Activated T-helper 1 cell treated with anti-CD3 and anti-CD28 coated beads, Interleukin-2, amount 50 U/mL, for 16 hours (primary cell): Measurements from ENCODE around the gene CDK6.

ENCODE experiments used
- DNase-seq, 2 donors: peaks; one replicate each; pipeline ENCODE4 v3.0.0-alpha.2; 2020; ENCODE audit warnings: low read depth in 1 of 2, low spot score in 1 of 2

CDK6 gene

DNA sequence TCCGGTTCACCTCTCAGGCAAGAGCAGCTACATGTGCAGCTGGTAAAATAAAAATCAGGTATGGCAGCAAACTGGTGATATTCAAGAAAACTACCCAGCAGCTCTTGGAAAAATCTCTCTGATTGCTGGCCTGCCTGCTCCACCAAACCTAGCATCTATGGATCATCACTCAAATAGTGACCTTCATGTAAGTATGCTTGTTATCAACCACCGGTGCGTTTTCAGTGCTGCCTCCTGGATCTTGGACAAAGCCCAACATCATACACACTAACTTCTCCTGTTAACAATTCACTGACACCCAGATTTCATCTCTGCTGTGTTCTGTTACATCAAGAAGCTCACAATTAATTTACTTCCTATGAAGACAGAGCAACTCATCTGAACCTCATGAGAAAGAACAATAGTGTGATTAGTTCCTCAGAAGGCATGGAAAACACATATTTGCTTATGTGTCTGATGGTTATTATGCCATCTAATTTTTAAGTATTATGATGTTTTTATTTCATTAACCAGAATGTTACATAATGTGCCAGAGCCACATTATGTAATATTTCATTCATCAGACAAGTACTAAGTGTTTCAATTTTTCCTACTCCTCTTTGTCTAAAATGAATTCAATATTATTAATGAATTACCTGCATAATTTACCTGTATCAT lies 8.8 kb downstream of the CDK6 start:
- no peak for DNase-seq

- no peak for DNase-seq
Measured at GRCh38 chr7:92826258-92826938, 10.0 kb downstream of the CDK6 start.

GRCh38 chr7:92824901-92825480 lies 11.4 kb downstream of the CDK6 start:
- DNase-seq = no peak

DNA sequence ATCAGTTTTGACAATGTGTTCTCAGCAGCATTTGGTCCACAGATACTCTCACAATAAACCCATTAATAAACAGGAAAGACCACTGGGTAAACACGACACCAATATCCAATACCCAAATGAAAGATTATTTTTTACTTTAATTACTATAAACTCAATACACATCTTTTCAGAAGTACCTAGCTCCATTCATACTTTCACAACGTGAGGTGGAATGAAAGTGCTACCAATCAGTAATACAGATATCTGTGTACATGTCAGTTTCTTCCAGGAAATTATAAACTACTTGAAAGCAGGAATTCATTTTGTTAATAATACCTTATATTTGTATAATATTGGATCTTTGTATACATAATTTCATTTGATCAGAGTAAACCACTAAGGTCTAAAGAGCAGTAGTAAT lies 11.9 kb downstream of the CDK6 start:
- DNase-seq = no peak

GRCh38 chr7:92823042-92823441 lies 13.3 kb downstream of the CDK6 start:
- no peak for DNase-seq

GRCh38 chr7:92820191-92820590 lies 16.2 kb downstream of the CDK6 start:
- no peak for DNase-seq

DNA sequence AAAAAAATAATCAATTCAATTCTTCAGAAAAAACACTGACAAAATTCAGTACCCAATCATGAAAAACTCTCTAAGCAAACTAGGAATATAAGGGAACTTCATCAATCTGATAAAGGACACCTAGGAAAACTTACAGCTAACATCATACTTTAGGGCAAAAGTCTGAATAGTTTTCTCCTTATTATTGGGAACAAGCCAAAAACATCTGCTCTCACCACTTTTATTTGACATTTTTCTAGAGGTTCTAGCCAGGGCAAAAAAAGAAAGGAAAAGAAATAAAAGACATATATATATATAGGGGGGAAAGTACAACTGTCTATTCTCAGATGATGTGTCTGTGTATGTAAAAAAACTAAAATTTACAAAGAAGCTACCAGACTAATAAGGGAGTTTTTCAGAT lies 19.0 kb downstream of the CDK6 start:
- no peak for DNase-seq

DNA sequence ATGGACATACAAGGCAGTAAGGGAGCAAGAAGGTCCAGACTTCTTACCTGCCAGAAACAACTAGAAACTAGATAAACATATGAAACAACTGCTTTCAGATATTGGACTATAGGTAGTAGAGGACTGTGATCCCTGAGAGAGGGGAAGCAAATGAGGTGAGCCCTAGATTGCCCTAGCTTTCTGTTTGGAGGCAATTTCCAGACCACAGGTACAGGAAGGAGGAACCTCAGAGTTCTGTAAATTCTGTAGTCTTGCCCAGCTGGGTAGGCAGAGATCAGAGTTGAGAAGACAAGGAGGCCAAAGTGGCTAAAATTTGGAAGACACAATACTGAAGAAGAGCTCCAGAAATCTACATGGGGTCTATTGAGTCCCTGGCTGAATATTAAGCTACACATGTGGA lies 21.0 kb downstream of the CDK6 start:
- no peak for DNase-seq

DNA sequence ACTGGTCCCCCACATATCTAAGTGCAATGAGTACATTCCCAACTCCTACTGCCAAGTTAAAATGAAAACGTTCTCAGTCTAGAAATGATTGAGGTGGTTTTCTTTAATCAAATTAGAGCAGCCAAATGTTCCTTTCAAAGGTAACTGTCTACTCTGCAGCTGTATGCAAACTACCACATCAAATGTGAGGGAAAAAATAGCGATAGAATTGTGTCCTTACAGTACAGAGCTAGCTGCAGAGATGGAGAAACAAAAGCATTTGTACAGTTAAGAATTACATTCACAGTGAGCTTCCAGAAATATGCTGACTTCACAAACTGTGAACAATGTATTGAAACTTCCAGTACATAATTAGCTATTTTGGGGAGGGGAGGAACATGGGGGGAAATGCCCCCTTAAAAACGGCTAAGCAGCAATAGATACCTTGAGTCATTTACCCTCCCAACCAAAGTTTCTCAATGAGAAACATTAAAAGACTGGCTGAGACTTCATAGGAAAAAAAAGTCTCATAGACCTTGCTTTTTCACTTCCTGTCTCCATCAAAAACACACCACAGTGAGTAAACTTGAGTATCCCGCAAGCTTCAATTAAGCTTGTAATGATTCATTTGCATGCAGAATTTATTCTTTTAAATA lies 22.9 kb downstream of the CDK6 start:
- no peak for DNase-seq

GRCh38 chr7:92811158-92811557 lies 25.2 kb downstream of the CDK6 start:
- no peak for DNase-seq

DNA sequence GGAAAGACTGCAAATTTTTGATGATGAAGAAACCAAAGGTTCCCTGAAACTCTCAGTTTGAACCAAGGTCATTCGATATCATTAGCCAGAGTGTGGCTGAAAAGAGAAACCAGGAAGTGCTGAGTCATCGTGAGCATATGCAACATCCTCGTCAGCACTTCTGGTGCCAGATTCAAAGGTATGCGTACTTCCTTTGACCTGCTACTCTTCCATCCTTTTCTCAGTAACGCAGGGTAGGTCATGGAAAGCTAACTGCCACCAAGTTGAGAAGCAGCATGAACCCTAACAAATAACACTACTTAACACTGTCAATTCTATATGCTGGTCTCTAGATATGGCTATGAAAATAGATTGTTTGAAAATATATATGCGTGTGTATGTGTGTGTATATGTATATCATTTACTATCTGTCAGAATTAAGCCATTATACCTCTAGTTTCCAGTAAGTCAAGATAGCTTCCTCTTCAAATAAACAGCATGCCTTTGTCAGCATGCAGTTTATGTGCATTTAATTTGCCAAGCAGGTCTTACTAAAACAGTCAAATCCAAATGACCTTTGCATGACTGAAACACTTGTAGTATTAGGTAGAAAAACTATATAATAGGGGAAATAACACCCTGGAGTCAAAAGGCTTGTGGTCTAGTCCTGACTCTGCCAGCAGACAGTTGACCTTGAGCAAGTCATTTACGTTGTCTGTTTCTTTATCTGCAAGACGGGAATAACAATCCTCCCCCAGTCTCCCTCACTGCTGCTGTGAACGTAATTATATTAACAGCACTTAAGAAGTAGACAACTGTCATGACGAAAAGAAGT lies 26.4 kb downstream of the CDK6 start:
- peak in 1 of 2 donors; percentile 32 for DNase-seq

DNA sequence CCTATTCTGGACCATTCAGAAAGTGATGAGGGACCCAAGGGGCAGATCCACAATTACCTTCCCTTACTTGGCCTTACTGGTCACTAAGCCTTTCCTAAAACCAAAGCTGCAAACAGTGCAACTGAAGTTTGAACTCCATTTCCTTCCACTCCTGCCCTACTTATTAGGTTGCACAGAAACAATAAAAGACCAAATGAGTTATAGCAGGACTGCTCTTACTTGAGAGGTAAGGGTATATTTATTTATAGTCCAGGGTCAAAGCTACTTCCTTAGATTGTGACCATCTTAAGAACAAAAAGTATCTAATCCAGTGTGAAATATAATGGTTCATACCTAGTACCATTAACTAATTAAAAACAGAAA lies 27.0 kb downstream of the CDK6 start:
- no peak for DNase-seq

- no peak for DNase-seq
Measured at GRCh38 chr7:92808635-92809034, 27.7 kb downstream of the CDK6 start.

DNA sequence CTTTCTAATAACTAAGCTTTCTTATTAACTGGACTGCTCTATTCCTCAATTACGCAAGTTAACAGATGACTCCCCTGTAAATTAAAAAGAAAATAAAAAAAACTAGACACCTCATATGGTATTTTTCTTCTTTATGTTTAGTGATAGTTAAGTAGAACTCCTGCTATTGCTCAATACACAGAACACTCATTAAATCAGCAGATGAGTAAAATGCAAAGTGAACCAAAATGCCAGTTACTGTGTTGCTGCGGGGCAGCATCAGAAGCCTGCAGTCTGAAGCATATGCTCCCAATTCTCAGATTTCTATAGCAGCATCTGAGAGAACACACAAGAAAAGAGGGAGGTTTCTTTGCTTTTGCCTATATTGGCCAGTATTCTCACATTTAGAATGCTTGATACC lies 28.4 kb downstream of the CDK6 start:
- no peak for DNase-seq

GRCh38 chr7:92806496-92806895 lies 29.9 kb downstream of the CDK6 start:
- DNase-seq = no peak

DNA sequence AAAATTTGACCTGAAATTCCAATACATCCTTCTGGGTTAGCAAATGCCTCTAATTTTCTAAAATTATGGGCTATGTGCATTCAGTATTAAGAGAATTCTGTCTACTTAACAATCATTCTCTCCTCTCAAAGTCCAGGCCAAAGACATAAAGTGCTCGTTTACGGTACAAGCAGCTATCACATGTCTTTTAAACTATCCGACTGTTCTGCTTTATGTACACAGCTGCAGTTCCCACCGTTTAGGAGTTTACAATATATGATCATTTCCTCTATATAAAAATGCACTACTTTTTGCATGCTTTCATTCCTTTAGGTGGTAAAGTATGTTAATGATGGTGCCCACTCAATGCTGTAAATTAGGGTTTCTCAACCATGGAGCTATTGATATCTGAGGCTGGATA lies 34.0 kb downstream of the CDK6 start:
- DNase-seq = no peak

DNA sequence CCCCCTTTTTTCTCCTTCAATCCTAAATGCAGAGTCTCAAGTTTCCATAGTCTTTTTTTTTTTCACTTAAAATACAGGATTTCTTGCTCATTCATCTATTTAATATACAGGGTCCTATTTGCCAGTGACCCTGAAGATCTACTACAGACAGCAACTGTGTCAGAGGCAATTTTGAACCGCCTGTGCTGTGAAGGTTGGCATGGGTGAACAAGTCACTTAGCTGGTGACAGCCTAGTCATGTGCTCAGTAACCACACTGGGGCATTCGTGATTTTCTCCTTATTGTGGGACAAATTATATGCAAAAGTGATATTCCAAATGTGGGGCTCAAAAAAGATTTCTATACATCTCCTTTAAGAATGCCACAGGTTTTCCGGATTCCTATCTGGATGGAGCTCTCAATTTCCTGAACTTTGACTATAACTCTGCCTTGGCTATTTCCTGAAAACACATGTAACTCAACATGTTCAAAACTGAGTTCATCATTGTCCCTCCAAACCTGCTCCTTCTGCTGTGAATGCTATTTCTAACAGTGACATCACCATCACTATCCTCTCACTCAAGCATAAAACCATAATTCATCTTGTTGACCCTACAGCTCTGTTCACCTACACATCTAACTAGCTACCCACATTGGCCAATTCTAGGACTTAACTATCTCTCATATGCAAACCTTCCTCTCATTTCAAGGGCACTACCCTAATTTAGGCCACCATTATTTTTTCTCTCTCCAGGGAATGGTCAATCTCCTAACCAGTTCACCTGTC lies 36.7 kb downstream of the CDK6 start:
- no peak for DNase-seq

DNA sequence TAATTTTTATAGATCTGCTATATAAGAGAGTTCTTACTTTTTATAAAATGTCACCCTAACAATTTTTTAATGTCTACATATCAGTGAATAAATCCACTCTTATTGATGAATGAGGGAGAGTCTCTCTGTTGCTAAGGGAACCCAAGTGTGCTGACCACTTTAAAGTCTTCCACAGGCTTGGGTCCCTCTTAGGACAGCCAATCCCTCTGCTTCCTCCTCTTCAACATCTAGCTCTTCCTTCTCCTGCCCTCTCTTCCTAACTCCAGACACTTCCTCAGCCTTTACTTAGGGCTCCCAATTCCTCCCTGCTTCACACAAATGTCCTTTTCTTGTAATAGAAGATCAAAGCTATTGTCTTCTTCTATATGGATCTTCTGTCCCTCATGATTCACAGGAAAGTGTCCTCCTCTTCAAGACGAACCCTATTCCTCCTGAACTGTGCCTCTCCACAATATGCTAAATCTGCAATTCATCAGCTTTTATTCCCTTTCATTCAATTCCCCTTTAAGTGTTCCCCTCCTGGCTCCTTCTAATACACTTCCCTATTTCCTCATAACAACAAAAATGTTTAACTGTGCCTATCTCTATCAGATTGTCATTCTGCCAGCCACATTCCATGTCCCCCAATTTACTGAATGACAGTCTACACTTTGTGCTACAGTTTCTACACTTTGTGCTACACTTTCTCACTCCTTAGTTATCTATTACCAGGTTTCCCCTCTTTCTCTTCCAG lies 37.7 kb downstream of the CDK6 start:
- DNase-seq = no peak

GRCh38 chr7:92797693-92798092 lies 38.7 kb downstream of the CDK6 start:
- no peak for DNase-seq

DNA sequence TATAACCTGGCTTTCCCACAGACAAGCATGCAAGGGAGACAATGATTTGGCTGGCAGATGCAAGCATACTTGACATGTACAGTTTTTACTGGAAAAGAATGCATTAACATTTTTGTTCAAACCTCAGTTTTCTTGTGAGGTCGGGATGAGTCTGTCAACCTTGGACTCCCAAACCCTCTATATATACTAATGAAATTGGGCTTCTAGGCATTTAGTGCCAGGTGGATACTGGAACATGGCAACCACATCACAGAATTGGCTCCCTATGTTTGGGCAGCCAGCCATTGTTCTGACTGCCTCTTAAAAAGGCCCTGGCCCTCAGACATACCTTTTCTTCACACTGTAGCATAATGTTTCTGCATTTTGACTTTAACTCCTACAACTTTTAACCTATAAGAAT lies 39.1 kb downstream of the CDK6 start:
- DNase-seq = no peak
